WI38 (cell line): ENCODE measurements around the gene ROR1.

ENCODE experiments used
- H3K4me3 ChIP-seq: 2 replicates; pipeline ENCODE4 v1.5.1; 2011; ENCODE audit warnings: low read depth, mild to moderate bottlenecking, control low read depth, low read length
- TF ChIP-seq, protein P1 (sequence below): IDR thresholded peaks from 2 replicates; pipeline ENCODE4 v1.5.1; 2012; ENCODE audit warnings: low read depth, mild to moderate bottlenecking, control low read depth, low read length

The ROR1 gene

DNA sequence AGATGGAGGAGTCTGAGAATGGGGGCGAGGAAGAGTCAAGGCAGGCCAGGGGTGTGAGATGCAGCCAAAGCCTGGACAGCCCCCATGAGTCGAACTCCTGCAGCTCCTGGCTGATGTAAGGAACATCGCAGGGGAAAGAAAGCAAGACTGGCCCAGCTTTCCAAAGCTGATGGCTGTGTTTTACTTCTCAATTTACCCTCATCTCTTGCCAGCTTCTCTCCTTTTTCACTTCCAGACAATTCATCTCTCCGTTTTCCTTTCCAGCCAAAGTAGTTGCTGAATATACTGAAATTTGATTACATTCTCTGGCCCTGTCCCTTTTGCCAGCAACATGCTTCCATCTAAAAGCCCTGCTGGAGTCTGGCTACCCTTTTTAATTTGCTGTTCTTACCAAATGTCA is 389.6 kb downstream of the ROR1 start:
- TF ChIP-seq, protein P1, sequence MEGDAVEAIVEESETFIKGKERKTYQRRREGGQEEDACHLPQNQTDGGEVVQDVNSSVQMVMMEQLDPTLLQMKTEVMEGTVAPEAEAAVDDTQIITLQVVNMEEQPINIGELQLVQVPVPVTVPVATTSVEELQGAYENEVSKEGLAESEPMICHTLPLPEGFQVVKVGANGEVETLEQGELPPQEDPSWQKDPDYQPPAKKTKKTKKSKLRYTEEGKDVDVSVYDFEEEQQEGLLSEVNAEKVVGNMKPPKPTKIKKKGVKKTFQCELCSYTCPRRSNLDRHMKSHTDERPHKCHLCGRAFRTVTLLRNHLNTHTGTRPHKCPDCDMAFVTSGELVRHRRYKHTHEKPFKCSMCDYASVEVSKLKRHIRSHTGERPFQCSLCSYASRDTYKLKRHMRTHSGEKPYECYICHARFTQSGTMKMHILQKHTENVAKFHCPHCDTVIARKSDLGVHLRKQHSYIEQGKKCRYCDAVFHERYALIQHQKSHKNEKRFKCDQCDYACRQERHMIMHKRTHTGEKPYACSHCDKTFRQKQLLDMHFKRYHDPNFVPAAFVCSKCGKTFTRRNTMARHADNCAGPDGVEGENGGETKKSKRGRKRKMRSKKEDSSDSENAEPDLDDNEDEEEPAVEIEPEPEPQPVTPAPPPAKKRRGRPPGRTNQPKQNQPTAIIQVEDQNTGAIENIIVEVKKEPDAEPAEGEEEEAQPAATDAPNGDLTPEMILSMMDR = no peak
- no peak overlapping the region for H3K4me3 ChIP-seq

DNA sequence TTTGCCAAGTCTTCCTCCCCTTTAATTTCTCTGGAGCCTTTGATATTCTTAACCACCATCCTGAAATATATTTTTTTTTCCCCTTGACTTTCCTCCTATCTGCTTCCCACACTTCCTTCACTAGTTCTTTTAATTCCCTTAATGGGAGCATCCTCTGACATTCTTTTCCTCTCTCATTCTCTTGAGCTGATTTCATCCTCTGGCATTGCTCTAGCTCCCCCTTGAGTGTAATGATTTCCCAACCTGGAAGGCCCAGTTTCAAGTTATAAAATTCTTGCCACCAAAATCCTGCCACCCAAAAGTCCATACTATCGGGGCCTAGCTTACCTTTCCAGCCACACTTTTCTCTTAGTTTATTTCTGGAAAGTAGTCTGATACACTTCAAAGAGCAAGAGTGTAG is 390.2 kb downstream of the ROR1 start:
- H3K4me3 ChIP-seq = no peak overlapping the region
- TF ChIP-seq, protein P1 = no peak

DNA sequence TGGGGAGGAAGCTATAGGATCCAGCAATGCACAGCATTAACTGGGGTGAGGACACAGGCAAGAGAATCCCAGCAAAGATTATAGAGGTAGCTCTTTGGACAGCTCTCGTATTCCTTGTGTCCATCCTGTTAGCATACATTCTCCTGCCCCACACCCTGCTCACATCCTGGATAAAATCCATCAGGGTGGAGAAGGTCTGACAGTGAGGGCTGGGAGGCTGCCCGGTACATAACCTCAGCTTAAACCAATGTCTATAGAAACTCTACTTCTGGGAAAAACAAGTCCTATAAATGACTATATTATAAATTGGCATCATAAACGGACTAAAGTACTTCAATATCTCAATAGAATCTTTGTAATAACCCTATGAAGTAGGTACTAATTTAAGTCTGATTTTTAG is 392.8 kb downstream of the ROR1 start:
- no peak overlapping the region for H3K4me3 ChIP-seq
- TF ChIP-seq, protein P1 = no peak

DNA sequence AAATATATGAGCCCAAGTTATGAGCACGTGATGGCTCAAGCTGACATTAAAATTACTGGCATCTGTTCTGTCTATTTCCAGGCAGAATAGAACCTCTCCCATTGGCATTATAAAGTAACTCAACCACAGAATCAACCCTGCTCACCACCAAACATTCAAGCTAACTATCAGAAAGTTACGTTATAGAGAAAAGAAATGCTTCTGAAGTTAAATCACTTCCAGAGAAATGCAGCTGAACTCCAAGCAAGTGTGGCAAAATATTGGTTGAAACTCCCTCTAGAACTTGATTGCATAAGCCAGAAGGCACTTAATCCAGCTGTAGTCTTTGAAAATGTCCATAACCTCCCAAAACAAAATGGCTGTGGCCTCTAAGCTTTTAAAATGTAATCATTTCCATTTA is 393.4 kb downstream of the ROR1 start:
- TF ChIP-seq, protein P1 = no peak
- H3K4me3 ChIP-seq = no peak overlapping the region

DNA sequence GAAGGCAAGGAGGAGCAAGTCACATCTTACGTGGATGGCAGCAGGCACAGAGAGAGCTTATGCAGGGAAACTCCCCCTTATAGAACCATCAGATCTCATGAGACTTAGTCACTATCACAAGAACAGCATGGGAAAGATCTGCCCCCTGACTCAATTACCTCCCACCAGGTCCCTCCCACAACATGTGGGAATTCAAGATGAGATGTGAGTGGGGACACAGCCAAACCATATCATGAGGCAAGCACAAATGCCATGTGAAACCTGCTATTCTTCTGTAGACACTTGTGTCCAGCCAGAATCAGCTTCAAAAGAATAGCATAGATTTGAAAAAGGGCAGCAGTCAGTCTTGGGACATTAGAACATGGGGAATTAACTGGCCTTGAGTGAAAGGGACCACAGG is 397.4 kb downstream of the ROR1 start:
- TF ChIP-seq, protein P1 = no peak
- no peak overlapping the region for H3K4me3 ChIP-seq

DNA sequence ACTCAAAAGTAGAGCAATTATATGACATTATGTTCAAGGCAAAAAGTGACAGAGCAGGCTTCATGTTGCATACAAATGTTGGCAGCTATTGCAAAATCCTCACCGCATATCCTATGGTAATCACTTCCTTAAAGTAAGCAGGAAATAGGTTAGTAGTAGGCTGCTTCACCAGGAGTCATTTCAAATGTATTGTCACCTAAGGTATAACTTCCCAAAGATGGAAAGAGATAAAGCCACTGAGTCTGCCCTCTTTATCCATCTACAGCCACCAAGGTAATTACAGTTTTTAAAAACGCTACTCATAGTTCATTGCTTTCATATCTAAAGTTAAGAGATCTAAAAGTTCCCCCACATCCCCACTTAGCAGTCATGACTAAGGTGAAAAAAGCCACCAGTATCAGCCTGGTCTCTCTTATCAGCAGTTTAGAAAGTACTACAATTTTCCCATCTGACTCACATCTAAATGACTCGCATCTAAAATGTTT is 398.0 kb downstream of the ROR1 start:
- TF ChIP-seq, protein P1 = no peak
- no peak overlapping the region for H3K4me3 ChIP-seq

DNA sequence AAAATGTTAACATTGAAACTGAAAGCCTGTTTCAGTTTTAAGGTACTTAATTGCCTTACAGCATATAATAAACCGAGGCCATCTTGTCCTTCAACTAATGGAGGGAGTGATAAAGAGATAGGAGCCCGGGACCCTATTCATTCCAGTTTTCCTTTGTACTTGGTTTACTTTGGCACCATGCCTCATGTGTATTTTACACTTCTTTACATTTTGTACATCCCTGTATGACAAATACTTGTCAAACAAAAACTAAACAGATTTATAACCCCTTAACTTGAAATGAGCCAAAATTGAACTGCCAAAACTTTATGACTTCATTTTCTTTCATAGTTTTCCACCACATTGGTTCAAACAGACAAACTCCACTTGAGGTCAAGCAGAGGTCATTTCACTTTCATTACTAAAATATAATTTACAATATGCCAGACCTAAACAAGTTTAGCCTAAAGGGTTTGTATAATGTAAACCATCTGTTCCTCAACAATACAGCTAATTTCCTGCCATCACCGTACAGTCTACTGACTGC is 398.7 kb downstream of the ROR1 start:
- TF ChIP-seq, protein P1 = no peak
- no peak overlapping the region for H3K4me3 ChIP-seq
